TTC549 (cell line): ENCODE measurements around the gene MFSD1.

ENCODE experiments used
- FAIRE-seq: peaks from 2 replicates; lab custom pipeline; 2012; peaks lifted over from hg19 to GRCh38; lab: Jason Lieb, UNC

MFSD1 gene

GRCh38 chr3:158820521-158820920, 18.7 kb downstream of the MFSD1 start:
- no peak for FAIRE-seq

- FAIRE-seq, result no peak
Observed at GRCh38 chr3:158821847-158822246, 20.0 kb downstream of the MFSD1 start.

GRCh38 chr3:158823426-158823825, 21.6 kb downstream of the MFSD1 start:
- no peak for FAIRE-seq

- FAIRE-seq, result no peak
Observed at GRCh38 chr3:158827773-158828172, 25.9 kb downstream of the MFSD1 start.

GRCh38 chr3:158830391-158830790, 28.5 kb downstream of the MFSD1 start:
- no peak for FAIRE-seq

- FAIRE-seq, result no peak
Observed at GRCh38 chr3:158831861-158832260, 30.0 kb downstream of the MFSD1 start.

GRCh38 chr3:158835631-158836030, 33.8 kb downstream of the MFSD1 start:
- FAIRE-seq, result no peak

GRCh38 chr3:158836312-158836711, 34.5 kb downstream of the MFSD1 start:
- no peak for FAIRE-seq

- FAIRE-seq, result no peak
Observed at GRCh38 chr3:158837240-158837639, 35.4 kb downstream of the MFSD1 start.

- no peak for FAIRE-seq
Observed at GRCh38 chr3:158839966-158840365, 38.1 kb downstream of the MFSD1 start.

GRCh38 chr3:158841387-158841786, 39.5 kb downstream of the MFSD1 start:
- no peak for FAIRE-seq

GRCh38 chr3:158842976-158843375, 41.1 kb downstream of the MFSD1 start:
- FAIRE-seq, result no peak

GRCh38 chr3:158845765-158846350, 44.0 kb downstream of the MFSD1 start:
- no peak for FAIRE-seq

GRCh38 chr3:158846803-158847451, 45.1 kb downstream of the MFSD1 start:
- FAIRE-seq, result no peak

GRCh38 chr3:158847452-158847821, 45.6 kb downstream of the MFSD1 start:
- FAIRE-seq, result no peak

- FAIRE-seq, result no peak
Observed at GRCh38 chr3:158847885-158848284, 46.0 kb downstream of the MFSD1 start.

- FAIRE-seq, result no peak
Observed at GRCh38 chr3:158849757-158850156, 47.9 kb downstream of the MFSD1 start.

- no peak for FAIRE-seq
Observed at GRCh38 chr3:158859362-158859761, 57.5 kb downstream of the MFSD1 start.

- FAIRE-seq, result no peak
Observed at GRCh38 chr3:158863247-158863646, 61.4 kb downstream of the MFSD1 start.

GRCh38 chr3:158864492-158864891, 62.6 kb downstream of the MFSD1 start:
- no peak for FAIRE-seq

- no peak for FAIRE-seq
Observed at GRCh38 chr3:158875700-158876099, 73.8 kb downstream of the MFSD1 start.
